ENCODE measurements around the gene POC1A. TPM values are rescaled to one million over a fixed set of nuclear protein-coding genes. Genes with fewer than 3 reads are reported as not detected.
A peak's percentile ranks its signal among the peaks of the same experiment; 100 is the strongest.

Gene POC1A
- polyA plus RNA-seq, 1 of the 3 experiments (the other 2 are of a cell fraction), result 11.7 TPM

DNA sequence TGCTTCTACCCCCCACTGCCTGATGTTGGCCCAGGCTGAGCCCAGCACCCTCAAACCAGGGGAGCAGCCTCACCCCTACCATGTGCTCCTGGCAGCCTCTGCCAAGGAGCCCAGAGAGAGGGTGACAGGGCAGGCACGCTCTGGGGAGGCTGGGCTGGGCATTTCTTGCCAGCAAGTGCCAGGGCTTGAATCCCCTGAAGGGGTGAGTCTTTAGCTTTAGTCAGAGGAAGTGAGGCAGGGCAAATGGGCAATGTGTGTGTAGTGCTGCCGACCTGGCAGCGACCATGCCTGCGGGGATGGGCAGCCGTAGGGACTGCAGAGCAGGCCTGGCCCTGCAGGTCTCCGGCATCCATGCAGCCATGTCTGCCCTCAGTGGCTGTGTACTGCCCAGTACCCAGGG, 116.0 kb downstream of the POC1A start:
- Histone ChIP-seq H2AFZ (ENCODE audit: low read depth) (no peak overlapping the region), H3F3A (replicated peaks; ENCODE audit: insufficient read depth) (no peaks in the 10 kb centered on the region), H3K36me3 (replicated peaks in 1 of 2; ENCODE audit: control insufficient read depth in 1 of 2, insufficient read depth in 2 of 2, low read length in 1 of 2) (no peaks in the 10 kb centered on the region), H3K9me2 (no peaks in the 10 kb centered on the region), H3K4me3 (ENCODE audit: low read depth in 2 of 2, low read length in 1 of 2) (no peak overlapping the region), H3K27me3 (ENCODE audit: insufficient read depth) (no peaks in the 10 kb centered on the region), H3K79me2 (ENCODE audit: insufficient read depth) (no peaks in the 10 kb centered on the region), H3K27ac (ENCODE audit: low read depth in 2 of 2, low read length in 1 of 2) (peak overlapping the region in 1 of 2 experiments; percentile 100; a peak in 2 of 4 replicates), H3K4me1 (ENCODE audit: control insufficient read depth in 1 of 2, insufficient read depth in 2 of 2, low read depth in 1 of 2, low read length in 1 of 2) (peaks cover 7 to 87% of the 10 kb centered on the region in 2 experiments; a peak in 1 of 4 replicates), H3K4me2 (no peak overlapping the region), H3K9ac (no peak overlapping the region), H4K20me1 (ENCODE audit: insufficient read depth) (no peaks in the 10 kb centered on the region), H3K9me3 (no peaks in the 10 kb centered on the region)
- ChIA-PET POLR2A (interaction anchor here (1.1 to 7.2 kb wide), 3 partner anchors 9 to 29 kb away, joined by 3 to 218 read pairs (median 26); no protein-coding TSS in a partner anchor), CTCF (interaction anchor here (0.8 to 29.9 kb wide), 6 partner anchors 9 to 85 kb away, joined by 3 to 983 read pairs (median 56); partner anchors contain the start of gene DUSP7)
- WGBS (ENCODE audit: low lambda C conversion rate), result no CpG with 5 or more reads among the region's 6 CpGs
- DNase-seq, result no peak
- TF ChIP-seq GABPA (IDR thresholded peaks at IDR 0.05; ENCODE audit: low read depth), result no peak
- TF ChIP-seq, protein P1, sequence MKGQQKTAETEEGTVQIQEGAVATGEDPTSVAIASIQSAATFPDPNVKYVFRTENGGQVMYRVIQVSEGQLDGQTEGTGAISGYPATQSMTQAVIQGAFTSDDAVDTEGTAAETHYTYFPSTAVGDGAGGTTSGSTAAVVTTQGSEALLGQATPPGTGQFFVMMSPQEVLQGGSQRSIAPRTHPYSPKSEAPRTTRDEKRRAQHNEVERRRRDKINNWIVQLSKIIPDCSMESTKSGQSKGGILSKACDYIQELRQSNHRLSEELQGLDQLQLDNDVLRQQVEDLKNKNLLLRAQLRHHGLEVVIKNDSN (IDR thresholded peaks at IDR 0.05; ENCODE audit: borderline replicate concordance, low read depth), result no peak
- no peak for TF ChIP-seq FOXM1 (IDR thresholded peaks at IDR 0.05; ENCODE audit: low read depth)
- TF ChIP-seq, protein P2, sequence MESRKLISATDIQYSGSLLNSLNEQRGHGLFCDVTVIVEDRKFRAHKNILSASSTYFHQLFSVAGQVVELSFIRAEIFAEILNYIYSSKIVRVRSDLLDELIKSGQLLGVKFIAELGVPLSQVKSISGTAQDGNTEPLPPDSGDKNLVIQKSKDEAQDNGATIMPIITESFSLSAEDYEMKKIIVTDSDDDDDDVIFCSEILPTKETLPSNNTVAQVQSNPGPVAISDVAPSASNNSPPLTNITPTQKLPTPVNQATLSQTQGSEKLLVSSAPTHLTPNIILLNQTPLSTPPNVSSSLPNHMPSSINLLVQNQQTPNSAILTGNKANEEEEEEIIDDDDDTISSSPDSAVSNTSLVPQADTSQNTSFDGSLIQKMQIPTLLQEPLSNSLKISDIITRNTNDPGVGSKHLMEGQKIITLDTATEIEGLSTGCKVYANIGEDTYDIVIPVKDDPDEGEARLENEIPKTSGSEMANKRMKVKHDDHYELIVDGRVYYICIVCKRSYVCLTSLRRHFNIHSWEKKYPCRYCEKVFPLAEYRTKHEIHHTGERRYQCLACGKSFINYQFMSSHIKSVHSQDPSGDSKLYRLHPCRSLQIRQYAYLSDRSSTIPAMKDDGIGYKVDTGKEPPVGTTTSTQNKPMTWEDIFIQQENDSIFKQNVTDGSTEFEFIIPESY (IDR thresholded peaks at IDR 0.05; ENCODE audit: borderline replicate concordance, low read depth), result no peak
- TF ChIP-seq ELF1 (IDR thresholded peaks at IDR 0.05), result no peak
- no peak for TF ChIP-seq RCOR1 (IDR thresholded peaks at IDR 0.05; ENCODE audit: low read length)
- no peak for TF ChIP-seq FOXJ3 (CRISPR knock-in tag; IDR thresholded peaks at IDR 0.05)
- TF ChIP-seq, protein P3, sequence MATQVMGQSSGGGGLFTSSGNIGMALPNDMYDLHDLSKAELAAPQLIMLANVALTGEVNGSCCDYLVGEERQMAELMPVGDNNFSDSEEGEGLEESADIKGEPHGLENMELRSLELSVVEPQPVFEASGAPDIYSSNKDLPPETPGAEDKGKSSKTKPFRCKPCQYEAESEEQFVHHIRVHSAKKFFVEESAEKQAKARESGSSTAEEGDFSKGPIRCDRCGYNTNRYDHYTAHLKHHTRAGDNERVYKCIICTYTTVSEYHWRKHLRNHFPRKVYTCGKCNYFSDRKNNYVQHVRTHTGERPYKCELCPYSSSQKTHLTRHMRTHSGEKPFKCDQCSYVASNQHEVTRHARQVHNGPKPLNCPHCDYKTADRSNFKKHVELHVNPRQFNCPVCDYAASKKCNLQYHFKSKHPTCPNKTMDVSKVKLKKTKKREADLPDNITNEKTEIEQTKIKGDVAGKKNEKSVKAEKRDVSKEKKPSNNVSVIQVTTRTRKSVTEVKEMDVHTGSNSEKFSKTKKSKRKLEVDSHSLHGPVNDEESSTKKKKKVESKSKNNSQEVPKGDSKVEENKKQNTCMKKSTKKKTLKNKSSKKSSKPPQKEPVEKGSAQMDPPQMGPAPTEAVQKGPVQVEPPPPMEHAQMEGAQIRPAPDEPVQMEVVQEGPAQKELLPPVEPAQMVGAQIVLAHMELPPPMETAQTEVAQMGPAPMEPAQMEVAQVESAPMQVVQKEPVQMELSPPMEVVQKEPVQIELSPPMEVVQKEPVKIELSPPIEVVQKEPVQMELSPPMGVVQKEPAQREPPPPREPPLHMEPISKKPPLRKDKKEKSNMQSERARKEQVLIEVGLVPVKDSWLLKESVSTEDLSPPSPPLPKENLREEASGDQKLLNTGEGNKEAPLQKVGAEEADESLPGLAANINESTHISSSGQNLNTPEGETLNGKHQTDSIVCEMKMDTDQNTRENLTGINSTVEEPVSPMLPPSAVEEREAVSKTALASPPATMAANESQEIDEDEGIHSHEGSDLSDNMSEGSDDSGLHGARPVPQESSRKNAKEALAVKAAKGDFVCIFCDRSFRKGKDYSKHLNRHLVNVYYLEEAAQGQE (IDR thresholded peaks at IDR 0.05; ENCODE audit: low read depth, low read length), result no peak

DNA sequence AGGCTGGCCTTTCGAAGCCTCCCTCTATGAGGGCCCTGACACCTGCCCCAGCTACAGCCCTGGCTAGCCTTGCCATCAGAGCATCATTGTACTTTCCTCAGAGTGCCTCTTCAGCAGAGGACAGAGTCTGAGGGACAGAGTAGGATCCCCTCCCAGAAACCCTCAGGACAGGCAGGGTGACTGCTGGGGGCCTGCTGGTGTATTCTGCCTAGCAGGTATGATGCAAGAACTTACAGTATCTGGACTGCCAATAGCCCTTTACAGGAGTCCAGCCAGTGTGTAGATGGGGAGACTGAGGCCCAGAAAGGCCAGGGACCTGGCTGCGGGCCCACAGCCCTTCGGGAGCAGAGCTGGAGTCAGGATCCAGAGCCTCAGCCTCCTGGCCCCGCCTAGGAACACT, 116.9 kb downstream of the POC1A start:
- peaks cover 7 to 96% of the 10 kb centered on the region in 2 experiments; a peak in 2 of 4 replicates for H3K4me1 ChIP-seq (ENCODE audit: control insufficient read depth in 1 of 2, insufficient read depth in 2 of 2, low read depth in 1 of 2, low read length in 1 of 2)
- H3K4me2 ChIP-seq, result no peak overlapping the region
- no peaks in the 10 kb centered on the region for H3F3A ChIP-seq (replicated peaks; ENCODE audit: insufficient read depth)
- ChIA-PET CTCF (interaction anchor here (0.9 to 29.9 kb wide), 6 partner anchors 12 to 107 kb away, joined by 3 to 983 read pairs (median 8); partner anchors contain the start of gene DUSP7), POLR2A (interaction anchor here (1.1 to 7.2 kb wide), 6 partner anchors 8 to 30 kb away, joined by 3 to 218 read pairs (median 5); partner anchors contain the start of gene DUSP7)
- no peaks in the 10 kb centered on the region for H4K20me1 ChIP-seq (ENCODE audit: insufficient read depth)
- H3K9ac ChIP-seq, result no peak overlapping the region
- no peak overlapping the region for H3K4me3 ChIP-seq (ENCODE audit: low read depth in 2 of 2, low read length in 1 of 2)
- no peaks in the 10 kb centered on the region for H3K79me2 ChIP-seq (ENCODE audit: insufficient read depth)
- peak overlapping the region in 1 of 2 experiments; percentile 100; a peak in 2 of 4 replicates for H3K27ac ChIP-seq (ENCODE audit: low read depth in 2 of 2, low read length in 1 of 2)
- no peak for DNase-seq
- WGBS (ENCODE audit: low lambda C conversion rate), result 70% methylated on average over 2 of the region's 4 CpGs
- no peaks in the 10 kb centered on the region for H3K9me2 ChIP-seq
- H3K36me3 ChIP-seq (replicated peaks in 1 of 2; ENCODE audit: control insufficient read depth in 1 of 2, insufficient read depth in 2 of 2, low read length in 1 of 2), result no peaks in the 10 kb centered on the region
- no peak overlapping the region for H2AFZ ChIP-seq (ENCODE audit: low read depth)
- no peaks in the 10 kb centered on the region for H3K27me3 ChIP-seq (ENCODE audit: insufficient read depth)
- no peaks in the 10 kb centered on the region for H3K9me3 ChIP-seq
- TF ChIP-seq GATA2 (CRISPR knock-in tag; IDR thresholded peaks at IDR 0.05), result no peak
- TF ChIP-seq SIN3A (IDR thresholded peaks at IDR 0.05; ENCODE audit: borderline replicate concordance, low read depth, low read length), result no peak
- TF ChIP-seq, protein P3 (IDR thresholded peaks at IDR 0.05; ENCODE audit: low read depth, low read length), result no peak
- TF ChIP-seq MEF2A (IDR thresholded peaks at IDR 0.05; ENCODE audit: borderline replicate concordance, low read depth), result no peak
- TF ChIP-seq ELF1 (IDR thresholded peaks at IDR 0.05), result no peak
- no peak for TF ChIP-seq FOXJ3 (CRISPR knock-in tag; IDR thresholded peaks at IDR 0.05)
- TF ChIP-seq SMC3 (IDR thresholded peaks at IDR 0.05; ENCODE audit: low read depth, low read length), result no peak
- TF ChIP-seq EP300 (IDR thresholded peaks at IDR 0.05; ENCODE audit: borderline replicate concordance in 1 of 2, low read depth in 1 of 2, low read length in 1 of 2), result no peak
- TF ChIP-seq RXRA (IDR thresholded peaks at IDR 0.05; ENCODE audit: borderline replicate concordance, low read depth), result no peak
- no peak for TF ChIP-seq NRF1 (IDR thresholded peaks at IDR 0.05; ENCODE audit: low read depth, low read length)
- TF ChIP-seq RAD21 (IDR thresholded peaks at IDR 0.05; ENCODE audit: low read length), result no peak
